Measurements from ENCODE around the gene CBLB.

DNA sequence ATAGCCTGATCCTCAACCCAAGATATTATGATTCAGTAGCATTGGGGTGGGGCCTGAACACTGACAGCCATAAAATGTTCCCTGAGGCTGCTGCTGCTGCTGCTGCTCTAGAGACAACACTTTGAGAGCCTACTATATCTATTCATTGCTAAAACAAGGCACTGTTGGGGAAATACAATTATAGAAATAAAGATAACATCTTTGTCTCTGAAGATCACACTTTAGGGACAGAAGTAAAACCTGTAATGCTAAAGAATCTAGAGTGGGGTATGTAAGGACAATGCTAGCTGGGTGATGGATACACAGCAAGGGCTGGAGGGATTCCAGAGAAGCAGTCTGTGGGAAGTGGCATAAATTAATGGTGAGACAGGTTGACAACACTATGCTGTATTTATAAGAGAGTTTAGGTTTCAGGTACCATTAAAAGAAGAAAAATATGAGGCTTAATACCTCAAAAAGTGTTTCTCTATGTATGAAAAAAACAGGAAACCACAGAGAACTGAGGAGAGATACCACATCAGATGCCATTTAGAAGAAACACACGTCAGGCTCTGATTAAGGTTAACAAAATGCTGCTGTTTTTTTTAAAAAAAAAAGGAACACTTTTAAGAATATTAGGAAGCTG, 115.9 kb downstream of the CBLB start:
- TF ChIP-seq, protein P1, sequence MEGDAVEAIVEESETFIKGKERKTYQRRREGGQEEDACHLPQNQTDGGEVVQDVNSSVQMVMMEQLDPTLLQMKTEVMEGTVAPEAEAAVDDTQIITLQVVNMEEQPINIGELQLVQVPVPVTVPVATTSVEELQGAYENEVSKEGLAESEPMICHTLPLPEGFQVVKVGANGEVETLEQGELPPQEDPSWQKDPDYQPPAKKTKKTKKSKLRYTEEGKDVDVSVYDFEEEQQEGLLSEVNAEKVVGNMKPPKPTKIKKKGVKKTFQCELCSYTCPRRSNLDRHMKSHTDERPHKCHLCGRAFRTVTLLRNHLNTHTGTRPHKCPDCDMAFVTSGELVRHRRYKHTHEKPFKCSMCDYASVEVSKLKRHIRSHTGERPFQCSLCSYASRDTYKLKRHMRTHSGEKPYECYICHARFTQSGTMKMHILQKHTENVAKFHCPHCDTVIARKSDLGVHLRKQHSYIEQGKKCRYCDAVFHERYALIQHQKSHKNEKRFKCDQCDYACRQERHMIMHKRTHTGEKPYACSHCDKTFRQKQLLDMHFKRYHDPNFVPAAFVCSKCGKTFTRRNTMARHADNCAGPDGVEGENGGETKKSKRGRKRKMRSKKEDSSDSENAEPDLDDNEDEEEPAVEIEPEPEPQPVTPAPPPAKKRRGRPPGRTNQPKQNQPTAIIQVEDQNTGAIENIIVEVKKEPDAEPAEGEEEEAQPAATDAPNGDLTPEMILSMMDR (IDR thresholded peaks at IDR 0.05 in 4 of 5, conservative IDR thresholded peaks at IDR 0.05 in 1 of 5), result no peak
- no peak for TF ChIP-seq POLR2A (IDR thresholded peaks at IDR 0.05)

Data from gastrocnemius medialis (tissue), 4 donors.